Measurements from ENCODE around the gene TBX21. TPM values are rescaled to one million over a fixed set of nuclear protein-coding genes. Genes with fewer than 3 reads are reported as not detected.

TBX21 gene
- total and polyA plus RNA-seq, 10 of the 15 experiments (the other 5 are each of a cell fraction or from before 2014, with no cell fraction given), result 0.63 to 9.6 (median 5.0) TPM

GRCh38 chr17:47701608-47702007 lies 31.4 kb upstream of the TBX21 start:
- ATAC-seq, result no peak
- no peaks in the 10 kb centered on the region for H3K27me3 ChIP-seq (replicated peaks in 1 of 2; ENCODE audit: control insufficient read depth in 2 of 2, insufficient read depth in 2 of 2, low read length in 1 of 2)
- H2AFZ ChIP-seq (ENCODE audit: control insufficient read depth, low read depth, low read length), result no peak overlapping the region
- in situ Hi-C loops (cut with MboI), result no loop called here
- H4K20me1 ChIP-seq (ENCODE audit: control insufficient read depth, insufficient read depth), result no peaks in the 10 kb centered on the region; the same call in 1 of the 2 replicates
- TF ChIP-seq KDM1A (IDR thresholded peaks at IDR 0.05; ENCODE audit: borderline replicate concordance) (no peak), POLR2AphosphoS5 (IDR thresholded peaks at IDR 0.05; ENCODE audit: low read length) (no peak), HSF1 (IDR thresholded peaks at IDR 0.05; ENCODE audit: low read depth, low read length) (no peak), SPI1 (IDR thresholded peaks at IDR 0.05; ENCODE audit: borderline replicate concordance, insufficient read depth, low read depth, low read length) (no peak), NR2F1 (conservative IDR thresholded peaks at IDR 0.05) (no peak)
- 39% methylated on average over 4 of the region's 4 CpGs for WGBS (ENCODE audit: insufficient coverage, insufficient replicate concordance, low lambda C conversion rate, missing lambda C conversion rate)
- H3K27ac ChIP-seq (ENCODE audit: control insufficient read depth, insufficient read depth), result no peak overlapping the region
- H3K9me3 ChIP-seq (replicated peaks; ENCODE audit: control insufficient read depth, insufficient read depth, low read length), result no peaks in the 10 kb centered on the region
- no peak overlapping the region for H3K4me3 ChIP-seq
- no peak overlapping the region for H3K9ac ChIP-seq (ENCODE audit: control insufficient read depth, insufficient read depth, low read length)
- ChIA-PET RAD21 (ENCODE audit: unreplicated experiment) (interaction anchor here (1.3 to 9.9 kb wide), 8 partner anchors 15 to 120 kb away, joined by 3 to 142 read pairs (median 7); partner anchors contain the start of genes OSBPL7 and TBX21), CTCF (interaction anchor here (0.6 to 9.4 kb wide), 8 partner anchors 8 to 88 kb away, joined by 3 to 242 read pairs (median 4); partner anchors contain the start of gene TBX21), POLR2A (interaction anchor here (0.5 to 9.2 kb wide), 6 partner anchors 15 to 342 kb away, joined by 3 to 76 read pairs (median 6); partner anchors contain the start of gene TBX21), SMC1A (ENCODE audit: uncharacterized antibody, unreplicated experiment) (interaction anchor here (0.7 to 6.5 kb wide), 10 partner anchors 13 to 89 kb away, joined by 3 to 39 read pairs (median 4); partner anchors contain the start of gene TBX21)
- no peaks in the 10 kb centered on the region for H3K36me3 ChIP-seq (ENCODE audit: control insufficient read depth in 2 of 2, insufficient read depth in 2 of 2, low read length in 1 of 2)
- BruUV-seq (replicated peaks), result no TSS peak
- peaks cover 36% of the 10 kb centered on the region for H3K4me1 ChIP-seq (ENCODE audit: control insufficient read depth, insufficient read depth, low read length)
- no peak overlapping the region for H3K4me2 ChIP-seq (ENCODE audit: control insufficient read depth, insufficient read depth)
- H3K79me2 ChIP-seq (ENCODE audit: control insufficient read depth, insufficient read depth, low read length), result no peaks in the 10 kb centered on the region
- DNase-seq (ENCODE audit: low read depth, low spot score), result no peak
- intact Hi-C loops (cut with micrococcal nuclease; ENCODE audit: unreplicated experiment), result no loop called here
- FAIRE-seq, result no peak

Measured in GM12878 (cell line).